ENCODE data around the gene ICAM4. TPM values are rescaled to one million over a fixed set of nuclear protein-coding genes. Genes with fewer than 3 reads are reported as not detected.

Gene ICAM4
- total and polyA plus RNA-seq, 9 of the 15 experiments (the other 6 are each of a cell fraction or from before 2014, with no cell fraction given), result 14.1 to 86.1 (median 29.6) TPM

GRCh38 chr19:10251792-10252694, 34.7 kb upstream of the ICAM4 start, which contains the start of gene MRPL4 (continued):
- TF ChIP-seq RREB1 (CRISPR knock-in tag; IDR thresholded peaks at IDR 0.05), result 0 out of 2 replicates have a peak, but pooled peaks have one; percentile 55
- no peak for TF ChIP-seq SMARCC2 (IDR thresholded peaks at IDR 0.05; ENCODE audit: low read depth)
- no peak for TF ChIP-seq SMARCA5 (IDR thresholded peaks at IDR 0.05)
- no peak for TF ChIP-seq USF2 (CRISPR knock-in tag; IDR thresholded peaks at IDR 0.05)
- peak; percentile 82 for TF ChIP-seq SAP30 (IDR thresholded peaks at IDR 0.05; ENCODE audit: borderline replicate concordance, insufficient read depth, low read depth, low read length, poor library complexity, severe bottlenecking)
- no peak for TF ChIP-seq NCOA2 (IDR thresholded peaks at IDR 0.05; ENCODE audit: partially characterized antibody in 2 of 2)
- 0 out of 2 replicates have a peak, but pooled peaks have one; percentile 50 for TF ChIP-seq ZNF76 (CRISPR knock-in tag; IDR thresholded peaks at IDR 0.05; ENCODE audit: borderline replicate concordance)
- peak; percentile 96 for TF ChIP-seq KHSRP (IDR thresholded peaks at IDR 0.05)
- 0 out of 2 replicates have a peak, but pooled peaks have one; percentile 37 for TF ChIP-seq ELF4 (CRISPR knock-in tag; IDR thresholded peaks at IDR 0.05)
- no peak for TF ChIP-seq ZNF583 (CRISPR knock-in tag; IDR thresholded peaks at IDR 0.05)
- TF ChIP-seq PHF20 (IDR thresholded peaks at IDR 0.05; ENCODE audit: partially characterized antibody), result peak; percentile 99
- peak; percentile 98 for TF ChIP-seq ATF3 (IDR thresholded peaks at IDR 0.05)
- no peak for TF ChIP-seq ATF3 (CRISPR knock-in tag; conservative IDR thresholded peaks at IDR 0.05)
- TF ChIP-seq KDM5B (IDR thresholded peaks at IDR 0.05; ENCODE audit: insufficient replicate concordance, low read depth, low read length), result peak; percentile 72
- no peak for TF ChIP-seq ZNF324 (CRISPR knock-in tag; IDR thresholded peaks at IDR 0.05)
- no peak for TF ChIP-seq SOX6 (IDR thresholded peaks at IDR 0.05)
- no peak for TF ChIP-seq ZFP36 (IDR thresholded peaks at IDR 0.05; ENCODE audit: low read depth, low read length, partially characterized antibody)
- no peak for TF ChIP-seq WHSC1 (IDR thresholded peaks at IDR 0.05; ENCODE audit: low read length)
- TF ChIP-seq PHB (CRISPR knock-in tag; IDR thresholded peaks at IDR 0.05), result no peak
- TF ChIP-seq ARHGAP35 (IDR thresholded peaks at IDR 0.05; ENCODE audit: partially characterized antibody), result no peak
- TF ChIP-seq U2AF1 (optimal IDR thresholded peaks at IDR 0.05; ENCODE audit: low read depth, low read length), result peak; percentile 84
